T1000 (cell line): ENCODE results near the gene GHRHR.

Experiments
- DNase-seq: peaks from one replicate; lab custom pipeline; 2025; ENCODE audit warnings: mixed read lengths; lab: John Stamatoyannopoulos, UW

GHRHR gene

GRCh38 chr7:30985756-30986155 is 22.0 kb downstream of the GHRHR start:
- no peak for DNase-seq

GRCh38 chr7:30986331-30986730 is 22.6 kb downstream of the GHRHR start:
- no peak for DNase-seq

GRCh38 chr7:30986738-30987137 is 23.0 kb downstream of the GHRHR start:
- no peak for DNase-seq

GRCh38 chr7:30987178-30987577 is 23.4 kb downstream of the GHRHR start:
- DNase-seq, result no peak

GRCh38 chr7:30987936-30988335 is 24.2 kb downstream of the GHRHR start:
- no peak for DNase-seq

- DNase-seq, result no peak
Measured at GRCh38 chr7:30988351-30989005, 24.7 kb downstream of the GHRHR start.

- no peak for DNase-seq
Measured at GRCh38 chr7:30989008-30989823, 25.5 kb downstream of the GHRHR start.

- DNase-seq, result no peak
Measured at GRCh38 chr7:30989824-30990672, 26.3 kb downstream of the GHRHR start.

- DNase-seq, result no peak
Measured at GRCh38 chr7:30990673-30991170, 27.0 kb downstream of the GHRHR start.

- no peak for DNase-seq
Measured at GRCh38 chr7:30992414-30992813, 28.7 kb downstream of the GHRHR start.

- DNase-seq, result no peak
Measured at GRCh38 chr7:30994206-30995100, 30.7 kb downstream of the GHRHR start.

- DNase-seq, result no peak
Measured at GRCh38 chr7:30995536-30995935, 31.8 kb downstream of the GHRHR start.

GRCh38 chr7:30996256-30996655 is 32.5 kb downstream of the GHRHR start:
- DNase-seq, result no peak

- DNase-seq, result no peak
Measured at GRCh38 chr7:30996883-30997282, 33.1 kb downstream of the GHRHR start.

GRCh38 chr7:30997316-30997715 is 33.6 kb downstream of the GHRHR start:
- DNase-seq, result no peak

GRCh38 chr7:30998180-30998579 is 34.4 kb downstream of the GHRHR start:
- DNase-seq, result no peak

- no peak for DNase-seq
Measured at GRCh38 chr7:31000161-31000693, 36.5 kb downstream of the GHRHR start.

GRCh38 chr7:31000779-31001178 is 37.0 kb downstream of the GHRHR start:
- no peak for DNase-seq

GRCh38 chr7:31002256-31002655 is 38.5 kb downstream of the GHRHR start:
- no peak for DNase-seq

- no peak for DNase-seq
Measured at GRCh38 chr7:31003097-31003496, 39.3 kb downstream of the GHRHR start.

- no peak for DNase-seq
Measured at GRCh38 chr7:31003721-31004120, 40.0 kb downstream of the GHRHR start.
